HepG2 (cell line): ENCODE measurements around the gene RREB1. TPM values are rescaled to one million over a fixed set of nuclear protein-coding genes. Genes with fewer than 3 reads are reported as not detected.
A peak's percentile ranks its signal among the peaks of the same experiment; 100 is the strongest.

Source experiments
- ASH2L ChIP-seq: fragments of 300-600, 200-600 bp; sonication (generic); IDR thresholded peaks from 2 replicates; pipeline ENCODE4 v1.7.0; 2017; ENCODE audit warnings: low read depth, mild to moderate bottlenecking, moderate library complexity, mixed read lengths, low read length; ENCODE audit not compliant: insufficient read length
- CENPBD1 ChIP-seq: sonication (generic); formaldehyde crosslinking; IDR thresholded peaks from 2 replicates; pipeline ENCODE4 v1.8.0; 2022; ENCODE audit warnings: missing genetic modification reagents, low read depth, mild to moderate bottlenecking, borderline replicate concordance
- HNF4A ChIP-seq: sonication (generic); formaldehyde crosslinking; IDR thresholded peaks from 2 replicates; pipeline ENCODE4 v1.4.0; 2020; ENCODE audit warnings: missing genetic modification reagents
- HNRNPH1 ChIP-seq: fragments of 200-400 bp; formaldehyde crosslinking; optimal IDR thresholded peaks from 2 replicates; pipeline ENCODE3; 2017; ENCODE audit warnings: mild to moderate bottlenecking, low read depth, low read length
- MBNL3 ChIP-seq: fragments of 250-450 bp; sonication (Bioruptor Pico); conservative IDR thresholded peaks from 2 replicates; pipeline ENCODE4 v1.8.0; 2022; ENCODE audit warnings: mild to moderate bottlenecking, inconsistent platforms
- MYNN ChIP-seq: sonication (generic); formaldehyde crosslinking; IDR thresholded peaks from 2 replicates; pipeline ENCODE4 v1.4.0; 2020; ENCODE audit warnings: mild to moderate bottlenecking, low read depth, missing genetic modification reagents
- NFAT5 ChIP-seq: sonication (generic); formaldehyde crosslinking; IDR thresholded peaks from 2 replicates; pipeline ENCODE4 v1.4.0; 2020; ENCODE audit warnings: missing genetic modification reagents
- NFRKB ChIP-seq: fragments of 450-650 bp; IDR thresholded peaks from 2 replicates; pipeline ENCODE4 v1.6.1; 2017
- PAF1 ChIP-seq: IDR thresholded peaks from 2 replicates; pipeline ENCODE4 v1.6.1; 2016; ENCODE audit warnings: missing genetic modification reagents, missing compliant biosample characterization
- PRDM10 ChIP-seq: sonication (generic); formaldehyde crosslinking; IDR thresholded peaks from 2 replicates; pipeline ENCODE4 v1.4.0; 2020; ENCODE audit warnings: low read depth, missing genetic modification reagents
- RXRB ChIP-seq: IDR thresholded peaks from 2 replicates; pipeline ENCODE4 v1.6.1; 2016; ENCODE audit warnings: borderline replicate concordance, missing genetic modification reagents, missing compliant biosample characterization
- TBL1XR1 ChIP-seq: fragments of 150-350 bp; IDR thresholded peaks from 2 replicates; pipeline ENCODE4 v1.6.1; 2014; ENCODE audit warnings: borderline replicate concordance, low read length; ENCODE audit not compliant: partially characterized antibody
- ZFP91 ChIP-seq: sonication (generic); formaldehyde crosslinking; IDR thresholded peaks from 2 replicates; pipeline ENCODE4 v1.9.0; 2022; ENCODE audit warnings: missing genetic modification reagents, mild to moderate bottlenecking, borderline replicate concordance
- ZNF431 ChIP-seq: sonication (generic); formaldehyde crosslinking; IDR thresholded peaks from 2 replicates; pipeline ENCODE4 v1.9.0; 2022; ENCODE audit warnings: missing genetic modification reagents, low read depth, mild to moderate bottlenecking, borderline replicate concordance
- ZNF501 ChIP-seq: sonication (generic); formaldehyde crosslinking; IDR thresholded peaks from 2 replicates; pipeline ENCODE4 v1.5.1; 2020; ENCODE audit warnings: mild to moderate bottlenecking, moderate library complexity, missing genetic modification reagents
- ZNF724P ChIP-seq: sonication (generic); formaldehyde crosslinking; IDR thresholded peaks from 2 replicates; pipeline ENCODE4 v1.8.0; 2022; ENCODE audit warnings: missing genetic modification reagents, borderline replicate concordance
- ZNF777 ChIP-seq: sonication (generic); formaldehyde crosslinking; IDR thresholded peaks from 2 replicates; pipeline ENCODE4 v1.4.0; 2020; ENCODE audit warnings: missing genetic modification reagents
- polyA plus RNA-seq, 8 experiments: library from polyadenylated mRNA; depleted of rRNA in 3 of 8; stranded (reverse) in 7 of 8; unstranded in 1 of 8; fragments of >200 nt; fragmentation: Illumina TruSeq in 4 of 8; extraction: Trizol in 4 of 8; gene quantifications; 2 replicates each; pipeline versions ENCODE4 v1.2.1 to v1.2.3, GENCODE V29; 2011 to 2016; ENCODE audit warnings: low read depth in 4 of 8, missing spikeins in 1 of 8, mixed read lengths in 1 of 8; ENCODE audit not compliant: insufficient read depth in 1 of 8
- total RNA-seq, 5 experiments: library from RNA; depleted of rRNA; stranded (reverse); fragments of >200 nt; fragmentation: Illumina TruSeq; extraction: Trizol; gene quantifications; 2 replicates each; pipeline ENCODE4 v1.2.3, GENCODE V29; 2016; ENCODE audit warnings: low read depth in 1 of 5

RREB1 gene
- total and polyA plus RNA-seq, 2 of the 13 experiments (the other 11 are each of a cell fraction or from before 2014, with no cell fraction given): 6.1 to 23.2 TPM

GRCh38 chr6:7239590-7239948 is 131.8 kb downstream of the RREB1 start (continued):
- TF ChIP-seq PRDM10 (CRISPR knock-in tag) (0 out of 2 replicates have a peak, but pooled peaks have one; percentile 3), ZFP91 (CRISPR knock-in tag) (peak; percentile 14; the same call in 1 of the 2 replicates), CENPBD1 (CRISPR knock-in tag) (no peak), ZNF431 (CRISPR knock-in tag) (0 out of 2 replicates have a peak, but pooled peaks have one; percentile 51), ZNF501 (CRISPR knock-in tag) (no peak), NFRKB (no peak), HNRNPH1 (peak; percentile 48), ZNF724P (no peak), ASH2L (peak; percentile 15), HNF4A (CRISPR knock-in tag) (0 out of 2 replicates have a peak, but pooled peaks have one; percentile 33), MBNL3 (no peak), PAF1 (CRISPR knock-in tag) (no peak), MYNN (CRISPR knock-in tag) (no peak), TBL1XR1 (peak; percentile 66), NFAT5 (CRISPR knock-in tag) (no peak), ZNF777 (CRISPR knock-in tag) (peak; percentile 14; the same call in 1 of the 2 replicates), RXRB (CRISPR knock-in tag) (peak; percentile 80)
